Measurements from ENCODE around the gene GNG7. TPM values are rescaled to one million over a fixed set of nuclear protein-coding genes. Genes with fewer than 3 reads are reported as not detected.
A peak's percentile ranks its signal among the peaks of the same experiment; 100 is the strongest.

Gene GNG7
- total RNA-seq, 1 experiment from 2014 or later, result 0.87 TPM

DNA sequence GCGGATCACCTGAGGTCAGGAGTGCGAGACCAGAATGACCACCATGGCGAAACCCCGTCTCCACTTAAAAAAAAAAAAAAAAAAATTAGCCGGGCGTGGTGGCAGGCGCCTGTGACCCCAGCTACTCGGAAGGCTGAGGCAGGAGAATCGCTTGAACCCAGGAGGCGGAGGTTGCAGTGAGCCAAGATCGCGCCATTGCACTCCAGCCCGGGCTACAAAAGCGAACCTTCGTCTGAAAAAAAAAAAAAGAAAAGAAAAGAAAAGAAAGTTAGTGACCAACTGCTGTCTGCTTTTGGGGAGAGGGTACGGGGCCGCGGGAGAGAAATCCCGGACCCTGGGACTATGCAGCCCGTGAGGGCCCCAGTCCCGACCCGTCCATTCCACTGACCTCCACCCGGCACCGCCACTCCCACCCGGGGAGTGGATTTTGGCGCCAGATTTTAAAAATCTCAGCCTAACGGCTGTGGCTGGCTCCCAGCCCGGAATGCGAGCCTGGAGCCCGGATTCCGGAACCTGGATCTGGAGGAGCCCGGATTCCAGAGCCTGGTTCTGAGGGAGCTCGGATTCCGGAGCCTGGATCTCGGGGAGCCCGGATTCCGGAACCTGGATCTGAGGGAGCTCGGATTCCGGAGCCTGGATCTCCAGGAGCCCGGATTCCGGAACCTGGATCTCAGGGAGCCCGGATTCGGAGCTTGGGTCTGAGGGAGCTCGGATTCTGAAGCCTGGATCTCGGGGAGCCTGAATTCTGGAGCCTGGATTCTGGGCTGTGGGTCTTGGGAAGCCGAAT lies 239.7 kb downstream of the GNG7 start:
- H3K36me3 Mint-ChIP-seq (ENCODE audit: insufficient read depth, unreplicated experiment), result peaks cover 9% of the 10 kb centered on the region
- intact Hi-C loops (cut with micrococcal nuclease; ENCODE audit: unreplicated experiment), result no loop called here
- H3K27ac Mint-ChIP-seq (ENCODE audit: unreplicated experiment), result no peak overlapping the region
- CTCF ChIA-PET, result interaction anchor here (0.5 to 1.4 kb wide), 3 partner anchors 14 to 151 kb away, joined by 3 to 5 read pairs (median 4); no protein-coding TSS in a partner anchor
- H3K4me1 Mint-ChIP-seq (ENCODE audit: low read depth, unreplicated experiment), result no peaks in the 10 kb centered on the region
- no TSS peak for BruUV-seq (replicated peaks)
- TF ChIP-seq, protein P1, sequence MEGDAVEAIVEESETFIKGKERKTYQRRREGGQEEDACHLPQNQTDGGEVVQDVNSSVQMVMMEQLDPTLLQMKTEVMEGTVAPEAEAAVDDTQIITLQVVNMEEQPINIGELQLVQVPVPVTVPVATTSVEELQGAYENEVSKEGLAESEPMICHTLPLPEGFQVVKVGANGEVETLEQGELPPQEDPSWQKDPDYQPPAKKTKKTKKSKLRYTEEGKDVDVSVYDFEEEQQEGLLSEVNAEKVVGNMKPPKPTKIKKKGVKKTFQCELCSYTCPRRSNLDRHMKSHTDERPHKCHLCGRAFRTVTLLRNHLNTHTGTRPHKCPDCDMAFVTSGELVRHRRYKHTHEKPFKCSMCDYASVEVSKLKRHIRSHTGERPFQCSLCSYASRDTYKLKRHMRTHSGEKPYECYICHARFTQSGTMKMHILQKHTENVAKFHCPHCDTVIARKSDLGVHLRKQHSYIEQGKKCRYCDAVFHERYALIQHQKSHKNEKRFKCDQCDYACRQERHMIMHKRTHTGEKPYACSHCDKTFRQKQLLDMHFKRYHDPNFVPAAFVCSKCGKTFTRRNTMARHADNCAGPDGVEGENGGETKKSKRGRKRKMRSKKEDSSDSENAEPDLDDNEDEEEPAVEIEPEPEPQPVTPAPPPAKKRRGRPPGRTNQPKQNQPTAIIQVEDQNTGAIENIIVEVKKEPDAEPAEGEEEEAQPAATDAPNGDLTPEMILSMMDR (IDR thresholded peaks at IDR 0.05; ENCODE audit: unreplicated experiment), result no peak
- H3K9me3 Mint-ChIP-seq (ENCODE audit: low read depth, unreplicated experiment), result no peaks in the 10 kb centered on the region
- H3K4me3 Mint-ChIP-seq (ENCODE audit: low read depth, unreplicated experiment), result peak overlapping the region; percentile 78
- peak; percentile 35 for DNase-seq
- no peaks in the 10 kb centered on the region for H3K27me3 Mint-ChIP-seq (ENCODE audit: unreplicated experiment)

DNA sequence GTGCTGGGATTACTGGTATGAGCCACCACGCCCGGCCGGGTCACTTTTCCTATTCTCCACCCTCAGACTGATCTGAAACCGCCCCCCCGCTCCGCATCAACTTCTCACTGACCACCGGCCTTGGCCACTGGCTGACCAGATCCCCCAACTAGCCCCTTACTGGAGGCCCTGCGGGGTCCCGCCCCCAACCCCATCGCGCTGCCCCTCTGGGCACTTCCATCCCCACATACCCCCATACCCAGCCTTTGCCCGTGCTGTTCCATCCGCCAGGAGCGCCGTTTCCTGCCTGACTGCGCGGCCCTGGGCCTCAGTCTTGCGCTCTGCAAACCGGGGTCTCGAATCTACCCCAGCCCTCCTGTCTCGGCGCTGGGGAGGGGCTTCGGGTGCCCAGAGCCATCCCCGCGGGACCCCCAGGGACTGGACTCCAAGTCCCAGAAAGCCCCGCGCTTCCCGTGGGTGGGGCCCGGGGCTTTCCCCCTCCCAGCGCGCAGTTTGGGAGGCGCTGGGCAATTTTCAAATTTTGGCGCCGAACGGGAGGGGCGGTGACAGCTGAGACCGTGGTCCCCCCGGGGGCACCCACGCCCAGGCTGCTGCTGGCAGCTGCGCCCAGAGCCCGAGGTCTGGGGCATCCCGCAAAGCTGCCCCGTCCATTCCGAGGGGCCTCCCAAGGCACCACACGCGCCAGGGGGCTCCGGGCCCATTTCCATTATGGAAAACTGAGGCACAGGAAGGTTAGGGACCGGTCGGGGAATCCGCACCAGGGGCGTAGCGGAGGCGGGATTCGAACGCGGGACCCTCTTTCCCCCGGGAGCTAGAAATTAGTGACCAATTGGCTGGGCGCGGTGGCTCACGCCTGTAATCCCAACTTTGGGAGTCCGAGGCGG lies 240.5 kb downstream of the GNG7 start:
- no peaks in the 10 kb centered on the region for H3K9me3 Mint-ChIP-seq (ENCODE audit: low read depth, unreplicated experiment)
- no peak overlapping the region for H3K27ac Mint-ChIP-seq (ENCODE audit: unreplicated experiment)
- CTCF ChIA-PET, result interaction anchor here (1.3 kb wide), 1 partner anchor 149 kb away, joined by 5 read pairs; no protein-coding TSS in a partner anchor
- peak; percentile 66 for DNase-seq
- H3K4me1 Mint-ChIP-seq (ENCODE audit: low read depth, unreplicated experiment), result no peaks in the 10 kb centered on the region
- BruUV-seq (replicated peaks), result no TSS peak
- TF ChIP-seq, protein P1 (IDR thresholded peaks at IDR 0.05; ENCODE audit: unreplicated experiment), result no peak
- peak overlapping the region; percentile 78 for H3K4me3 Mint-ChIP-seq (ENCODE audit: low read depth, unreplicated experiment)
- no peaks in the 10 kb centered on the region for H3K27me3 Mint-ChIP-seq (ENCODE audit: unreplicated experiment)
- intact Hi-C loops (cut with micrococcal nuclease; ENCODE audit: unreplicated experiment), result no loop called here
- H3K36me3 Mint-ChIP-seq (ENCODE audit: insufficient read depth, unreplicated experiment), result peaks cover 16% of the 10 kb centered on the region

Small RNA genes within 50 kb of the gene (microRNA-seq; reads per million reads assigned to microRNA genes)
- not detected for gene MIR7850

Other genes starting within 250 kb of the GNG7 start
- 88.0 and 109 TPM in 2 replicates for gene LMNB2, start 245.7 kb downstream of the GNG7 start, total RNA-seq (2022)
- 26.3 and 36.5 TPM in 2 replicates for gene GADD45B, start 226.6 kb downstream of the GNG7 start, total RNA-seq (2022)
- 0.17 and 0.51 TPM in 2 replicates for gene DIRAS1, start 18.7 kb upstream of the GNG7 start, total RNA-seq (2022)
- 25.0 and 28.2 TPM in 2 replicates for gene SLC39A3, start 37.3 kb upstream of the GNG7 start, total RNA-seq (2022)
- 44.7 and 48.3 TPM in 2 replicates for gene SGTA, start 80.6 kb upstream of the GNG7 start, total RNA-seq (2022)
- gene THOP1, start 82.8 kb upstream of the GNG7 start, total RNA-seq (2022), result 85.9 and 86.2 TPM in 2 replicates
- gene ZNF554, start 117.2 kb upstream of the GNG7 start, total RNA-seq (2022), result 4.3 and 4.9 TPM in 2 replicates
- 3.8 and 5.7 TPM in 2 replicates for gene ZNF555, start 138.8 kb upstream of the GNG7 start, total RNA-seq (2022)
- not detected in 2 replicates for gene ZNF556, start 164.6 kb upstream of the GNG7 start, total RNA-seq (2022)
- 4.1 and 6.0 TPM in 2 replicates for gene ZNF57, start 198.2 kb upstream of the GNG7 start, total RNA-seq (2022)
- 3.6 and 5.0 TPM in 2 replicates for gene ZNF77, start 242.3 kb upstream of the GNG7 start, total RNA-seq (2022)

Measured in Calu3 (cell line).